H1 (cell line): ENCODE results near the gene ZNF839. TPM values are rescaled to one million over a fixed set of nuclear protein-coding genes. Genes with fewer than 3 reads are reported as not detected.

Source experiments
- CTCF ChIA-PET: fragments of 300-600 bp; sonication (Branson Sonifier 250); formaldehyde crosslinking; loops from one replicate; lab custom pipeline; 2021; ENCODE audit not compliant: partially characterized antibody; lab: Charles Lee
- POLR2A ChIA-PET: fragments of 300-600 bp; sonication (Branson Sonifier 250); formaldehyde crosslinking; loops from one replicate; lab custom pipeline; 2021; ENCODE audit warnings: inconsistent platforms; ENCODE audit not compliant: partially characterized antibody; lab: Charles Lee
- DNase-seq, 2 experiments: peaks; one replicate each; pipeline versions ENCODE4 v3.0.0 to v3.0.0-alpha.2; 2010 to 2022; ENCODE audit warnings: low spot score in 2 of 2, low read depth in 1 of 2, mixed read lengths in 1 of 2
- FAIRE-seq: peaks from 2 replicates; lab custom pipeline; 2011; peaks lifted over from hg19 to GRCh38; lab: Jason Lieb, UNC
- H2AFZ ChIP-seq: 2 replicates; pipeline ENCODE4 v1.8.1; 2012; ENCODE audit warnings: low read length, inconsistent platforms
- H2AK5ac ChIP-seq: 2 replicates; pipeline ENCODE4 v1.6.1; 2013; ENCODE audit warnings: low read depth, low read length
- H2BK120ac ChIP-seq: replicated peaks from 2 replicates; pipeline ENCODE3; 2013; ENCODE audit warnings: low read depth, low read length, inconsistent platforms
- H2BK12ac ChIP-seq: 2 replicates; pipeline ENCODE4 v1.6.1; 2013; ENCODE audit warnings: low read depth, low read length
- H2BK15ac ChIP-seq: 2 replicates; pipeline ENCODE4 v1.6.1; 2013; ENCODE audit warnings: low read length
- H2BK20ac ChIP-seq: 2 replicates; pipeline ENCODE4 v1.6.1; 2013; ENCODE audit warnings: low read length
- H2BK5ac ChIP-seq: 2 replicates; pipeline ENCODE4 v1.6.1; 2013; ENCODE audit warnings: low read depth, low read length
- H3K14ac ChIP-seq: 2 replicates; pipeline ENCODE4 v1.6.1; 2013; ENCODE audit warnings: inconsistent platforms; ENCODE audit not compliant: insufficient read length
- H3K18ac ChIP-seq: 2 replicates; pipeline ENCODE4 v1.6.1; 2013; ENCODE audit warnings: low read length; ENCODE audit errors: extremely low read depth
- H3K23ac ChIP-seq: 2 replicates; pipeline ENCODE4 v1.6.1; 2013; ENCODE audit warnings: inconsistent platforms; ENCODE audit not compliant: insufficient read length
- H3K23me2 ChIP-seq: 2 replicates; pipeline ENCODE4 v1.6.1; 2013; ENCODE audit warnings: low read depth, low read length
- H3K27ac ChIP-seq: 2 replicates; pipeline ENCODE4 v1.6.1; 2011; ENCODE audit warnings: low read depth, low read length, inconsistent platforms
- H3K27me3 ChIP-seq, 4 experiments: replicated peaks in 1 of 4; 1 replicate in 1 of 4; 2 replicates in 3 of 4; pipeline versions ENCODE4 v1.6.1 to v1.8.1; 2011 to 2013; ENCODE audit warnings: low read length in 3 of 4, mild to moderate bottlenecking in 3 of 4, inconsistent platforms in 2 of 4, mixed read lengths in 2 of 4, moderate library complexity in 1 of 4; ENCODE audit not compliant: control insufficient read depth in 3 of 4, insufficient read depth in 3 of 4; ENCODE audit errors: extremely low read depth in 1 of 4
- H3K36me3 ChIP-seq, 4 experiments: 2 replicates each; pipeline versions ENCODE4 v1.6.1 to v1.8.1; 2011 to 2013; ENCODE audit warnings: mild to moderate bottlenecking in 4 of 4, low read length in 3 of 4, moderate library complexity in 2 of 4, control low read depth in 1 of 4, inconsistent platforms in 1 of 4; ENCODE audit not compliant: insufficient read depth in 4 of 4, control insufficient read depth in 2 of 4
- H3K4ac ChIP-seq: replicated peaks from 2 replicates; pipeline ENCODE3; 2013; ENCODE audit warnings: low read length, low read depth, mixed read lengths, inconsistent platforms; ENCODE audit not compliant: insufficient read length
- H3K4me1 ChIP-seq, 4 experiments: replicated peaks in 1 of 4; 1 replicate in 1 of 4; 2 replicates in 3 of 4; pipeline versions ENCODE4 v1.6.1 to v1.8.1; 2011 to 2013; ENCODE audit warnings: low read length in 3 of 4, inconsistent platforms in 2 of 4, mixed read lengths in 1 of 4; ENCODE audit not compliant: insufficient read depth in 4 of 4, control insufficient read depth in 3 of 4
- H3K4me2 ChIP-seq, 2 experiments: 2 replicates each; pipeline versions ENCODE4 v1.6.1 to v1.8.1; 2011 to 2013; ENCODE audit warnings: low read depth in 2 of 2, low read length in 2 of 2, control low read depth in 1 of 2, inconsistent platforms in 1 of 2, mild to moderate bottlenecking in 1 of 2; ENCODE audit not compliant: insufficient read depth in 1 of 2
- H3K4me3 ChIP-seq, 4 experiments: fragments of 200-600, 300-600 bp in 1 of 4; sonication (generic), shearing (Covaris generic), sonication (Bioruptor Twin) in 1 of 4; 2 replicates each; pipeline versions ENCODE4 v1.5.1 to v1.8.1; 2011 to 2016; ENCODE audit warnings: low read length in 4 of 4, low read depth in 3 of 4, control low read depth in 2 of 4, inconsistent platforms in 2 of 4, mild to moderate bottlenecking in 2 of 4, mixed read lengths in 1 of 4, moderate library complexity in 1 of 4; ENCODE audit not compliant: insufficient read depth in 2 of 4; ENCODE audit errors: extremely low read depth in 1 of 4
- H3K56ac ChIP-seq: replicated peaks from 2 replicates; pipeline ENCODE3; 2013; ENCODE audit warnings: low read depth, mild to moderate bottlenecking, mixed read lengths, low read length, inconsistent platforms; ENCODE audit not compliant: insufficient read length
- H3K79me1 ChIP-seq: 2 replicates; pipeline ENCODE4 v1.6.1; 2013; ENCODE audit warnings: low read depth, low read length, control low read depth
- H3K79me2 ChIP-seq, 2 experiments: 2 replicates each; pipeline versions ENCODE4 v1.6.1 to v1.8.1; 2012 to 2013; ENCODE audit warnings: low read length in 2 of 2, mild to moderate bottlenecking in 2 of 2, inconsistent platforms in 1 of 2; ENCODE audit not compliant: insufficient read depth in 2 of 2, control insufficient read depth in 1 of 2
- H3K9ac ChIP-seq, 4 experiments: replicated peaks in 1 of 4; 1 replicate in 1 of 4; 2 replicates in 3 of 4; pipeline versions ENCODE4 v1.6.1 to v1.8.1; 2011 to 2013; ENCODE audit warnings: low read depth in 3 of 4, low read length in 3 of 4, control low read depth in 2 of 4, mild to moderate bottlenecking in 2 of 4, moderate library complexity in 2 of 4, inconsistent platforms in 1 of 4; ENCODE audit errors: extremely low read depth in 1 of 4
- H3K9me3 ChIP-seq, 2 experiments: 2 replicates each; pipeline versions ENCODE4 v1.6.1 to v1.8.1; 2012 to 2013; ENCODE audit warnings: mild to moderate bottlenecking in 2 of 2, moderate library complexity in 2 of 2, control low read depth in 1 of 2, inconsistent platforms in 1 of 2, low read depth in 1 of 2, low read length in 1 of 2, mixed read lengths in 1 of 2; ENCODE audit not compliant: insufficient read depth in 2 of 2
- H4K20me1 ChIP-seq, 2 experiments: replicated peaks in 1 of 2; 2 replicates each; pipeline versions ENCODE3 to v1.8.1; 2011 to 2013; ENCODE audit warnings: inconsistent platforms in 2 of 2, low read length in 2 of 2, mild to moderate bottlenecking in 1 of 2; ENCODE audit not compliant: insufficient read depth in 2 of 2, control insufficient read depth in 1 of 2
- H4K5ac ChIP-seq: 2 replicates; pipeline ENCODE4 v1.6.1; 2013; ENCODE audit warnings: low read length, low read depth, mixed read lengths, inconsistent platforms; ENCODE audit not compliant: insufficient read length
- H4K8ac ChIP-seq: 2 replicates; pipeline ENCODE4 v1.8.0; 2013; ENCODE audit warnings: mild to moderate bottlenecking, moderate library complexity, low read length, inconsistent platforms; ENCODE audit not compliant: insufficient read depth; ENCODE audit errors: extremely low read depth
- H4K91ac ChIP-seq: replicated peaks from 2 replicates; pipeline ENCODE3; 2013; ENCODE audit warnings: low read length, mixed read lengths, inconsistent platforms; ENCODE audit not compliant: insufficient read length
- CTCF ChIP-seq, 3 experiments: IDR thresholded peaks; 1 replicate in 2 of 3; 2 replicates in 1 of 3; pipeline versions ENCODE4 v1.5.1 to v1.6.1; 2011; ENCODE audit warnings: low read length in 3 of 3, mild to moderate bottlenecking in 3 of 3, inconsistent platforms in 2 of 3, low read depth in 1 of 3, moderate library complexity in 1 of 3; ENCODE audit not compliant: insufficient read depth in 1 of 3; ENCODE audit errors: control extremely low read depth in 1 of 3
- KDM4A ChIP-seq: IDR thresholded peaks from one replicate; pipeline ENCODE4 v1.7.1; 2012; ENCODE audit warnings: low read depth, mild to moderate bottlenecking, moderate library complexity, low read length, inconsistent platforms; ENCODE audit not compliant: severe bottlenecking
- RAD21 ChIP-seq, 2 experiments: IDR thresholded peaks in 1 of 2; conservative IDR thresholded peaks in 1 of 2; 2 replicates each; pipeline ENCODE4 v1.6.1; 2011; ENCODE audit warnings: low read depth in 2 of 2, low read length in 2 of 2, improper control_type of control experiment in 1 of 2, inconsistent platforms in 1 of 2, mild to moderate bottlenecking in 1 of 2, moderate library complexity in 1 of 2
- TBP ChIP-seq: IDR thresholded peaks from 2 replicates; pipeline ENCODE4 v1.6.1; 2011; ENCODE audit warnings: low read depth, low read length, improper control_type of control experiment
- WGBS, 2 experiments: shearing (Covaris generic) in 1 of 2; methylation state at CpG; one replicate each; pipeline versions ENCODE4 v1.1.6 to v1.1.7; 2013 to 2015; ENCODE audit warnings: low lambda C conversion rate in 2 of 2, mixed read lengths in 2 of 2, inconsistent platforms in 1 of 2, low coverage in 1 of 2, missing lambda C conversion rate in 1 of 2; ENCODE audit not compliant: insufficient replicate concordance in 2 of 2, insufficient coverage in 1 of 2, insufficient read length in 1 of 2; ENCODE audit errors: extremely low coverage in 1 of 2, missing lambda C conversion rate in 1 of 2; 5-methylcytosine and 5-hydroxymethylcytosine counted together
- polyA plus RNA-seq, 7 experiments: library from polyadenylated mRNA; depleted of rRNA in 3 of 7; stranded (reverse) in 5 of 7; unstranded in 2 of 7; fragments of >200 nt in 5 of 7; fragments of 200-250 nt in 2 of 7; gene quantifications; 1 replicate in 5 of 7; 2 replicates in 1 of 7; 4 replicates in 1 of 7; pipeline versions ENCODE4 v1.2.1 to v1.2.3, GENCODE V29; 2011 to 2013; ENCODE audit warnings: missing spikeins in 2 of 7, mixed read lengths in 2 of 7
- total RNA-seq: library from RNA; stranded (reverse); fragmentation: NEBNext Ultra II Directional; extraction: Animal tissue kit (Norgen Biotek cat#: 25700); gene quantifications from 2 replicates; pipeline ENCODE4 v1.2.1, GENCODE V29; 2021

ZNF839 gene
- total and polyA plus RNA-seq, 2 of the 8 experiments (the other 6 are each of a cell fraction or from before 2014, with no cell fraction given) = 8.1 to 9.4 TPM

- no peak overlapping the region for H3K23ac ChIP-seq
- H2BK5ac ChIP-seq = no peak overlapping the region
- FAIRE-seq (no peak), DNase-seq (no peak)
- no peak overlapping the region for H4K91ac ChIP-seq
- H3K4me3 ChIP-seq = no peak overlapping the region
- H3K56ac ChIP-seq = no peak overlapping the region
- H3K27me3 ChIP-seq = no peaks in the 10 kb centered on the region
- no peaks in the 10 kb centered on the region; a peak in 1 of 4 replicates for H3K79me2 ChIP-seq
- H2BK12ac ChIP-seq = no peak overlapping the region
- peaks cover 0 to 5% (median 3%) of the 10 kb centered on the region in 4 experiments; a peak in 4 of 7 replicates for H3K4me1 ChIP-seq
- H4K5ac ChIP-seq = no peak overlapping the region
- H4K8ac ChIP-seq = no peak overlapping the region
- no peak overlapping the region for H3K4me2 ChIP-seq
- H3K23me2 ChIP-seq = peaks cover 10% of the 10 kb centered on the region
- no peak overlapping the region for H3K27ac ChIP-seq
- no peak overlapping the region for H3K14ac ChIP-seq
- H3K9ac ChIP-seq = no peak overlapping the region
- WGBS, 2 experiments = 61% methylated on average over 8 of the region's 8 CpGs; no CpG with 5 or more reads in 1 of the 2 experiments
- H3K36me3 ChIP-seq = peaks cover 0 to 3% (median 2%) of the 10 kb centered on the region in 4 experiments; a peak in 3 of 8 replicates
- H3K18ac ChIP-seq = no peak overlapping the region
- CTCF ChIA-PET = interaction anchor here (0.6 to 3.7 kb wide), 10 partner anchors 9 to 659 kb away, joined by 3 to 22 read pairs (median 4); no protein-coding TSS in a partner anchor
- H2BK15ac ChIP-seq = no peak overlapping the region
- H2BK20ac ChIP-seq = no peak overlapping the region
- no peak overlapping the region for H2AK5ac ChIP-seq
- no peak overlapping the region for H2BK120ac ChIP-seq
- no peak overlapping the region for H2AFZ ChIP-seq
- POLR2A ChIA-PET = no interaction called here
- H3K4ac ChIP-seq = no peak overlapping the region
- peak; percentile 53 to 66 for TF ChIP-seq RAD21 (IDR thresholded peaks at IDR 0.05 in 1 of 2, conservative IDR thresholded peaks at IDR 0.05 in 1 of 2; ENCODE audit: low read depth in 2 of 2, low read length in 2 of 2)
- TF ChIP-seq TBP = no peak
- TF ChIP-seq CTCF (IDR thresholded peaks at IDR 0.05; ENCODE audit: control extremely low read depth in 1 of 3, insufficient read depth in 1 of 3, low read depth in 1 of 3, low read length in 3 of 3) = peak; percentile 67 to 86 (median 80)
- no peak for TF ChIP-seq KDM4A
- TF ChIP-seq, all 59 proteins: peak for 2
- Histone ChIP-seq H4K20me1 (peaks cover 0 to 3% of the 10 kb centered on the region in 2 experiments), H3K9me3 (no peaks in the 10 kb centered on the region), H3K79me1 (no peaks in the 10 kb centered on the region; the same call in 1 of the 2 replicates)
These were observed 3.6 kb downstream of the ZNF839 start for GRCh38 chr14:102323102-102323501.
